SK-N-SH treated with all-trans-retinoic acid at 6 μM for 48 hours (cell line): ENCODE data around the gene ZDHHC11.
"Not testable (repeated sequence)": the region's sequence is repeated elsewhere in the genome, so short reads cannot be mapped to it uniquely, and the experiment has no call there.

Experiments used
- ATAC-seq: fragments of 200-7000 bp; cut with Tn5 transposase; 3 replicates; pipeline ENCODE4 v1.9.1; 2020; ENCODE audit warnings: mild to moderate bottlenecking, moderate library complexity
- BACH2 ChIP-seq: fragments of 250-450 bp; sonication (Bioruptor Pico); IDR thresholded peaks from 2 replicates; pipeline ENCODE4 v1.9.0; 2021; ENCODE audit warnings: mild to moderate bottlenecking, borderline replicate concordance
- ESRRG ChIP-seq: fragments of 250-450 bp; sonication (Bioruptor Pico); IDR thresholded peaks from 2 replicates; pipeline ENCODE4 v1.6.1; 2021; ENCODE audit warnings: mild to moderate bottlenecking
- GLIS3 ChIP-seq: fragments of 250-450 bp; sonication (Bioruptor Pico); IDR thresholded peaks from 2 replicates; pipeline ENCODE4 v1.5.0; 2020; ENCODE audit warnings: mild to moderate bottlenecking, moderate library complexity
- PATZ1 ChIP-seq: fragments of 250-450 bp; sonication (Bioruptor Pico); IDR thresholded peaks from 2 replicates; pipeline ENCODE4 v1.8.0; 2020; ENCODE audit warnings: mild to moderate bottlenecking, moderate library complexity, borderline replicate concordance
- RARB ChIP-seq: fragments of 250-450 bp; sonication (Bioruptor Pico); IDR thresholded peaks from 2 replicates; pipeline ENCODE4 v1.8.0; 2021; ENCODE audit warnings: mild to moderate bottlenecking, moderate library complexity
- TOX ChIP-seq: fragments of 250-450 bp; sonication (Bioruptor Pico); IDR thresholded peaks from 2 replicates; pipeline ENCODE4 v1.8.0; 2021; ENCODE audit warnings: mild to moderate bottlenecking, moderate library complexity, borderline replicate concordance
- ZC3H10 ChIP-seq: fragments of 250-450 bp; sonication (Bioruptor Pico); IDR thresholded peaks from 2 replicates; pipeline ENCODE4 v1.5.1; 2021; ENCODE audit warnings: mild to moderate bottlenecking, moderate library complexity
- ZFP30 ChIP-seq: fragments of 450-650 bp; formaldehyde crosslinking; IDR thresholded peaks from 2 replicates; pipeline ENCODE4 v1.5.0; 2022; ENCODE audit warnings: mild to moderate bottlenecking, moderate library complexity
- ZNF565 ChIP-seq: fragments of 450-650 bp; formaldehyde crosslinking; conservative IDR thresholded peaks from 2 replicates; pipeline ENCODE4 v1.5.0; 2020; ENCODE audit warnings: low read depth, mild to moderate bottlenecking, moderate library complexity
- TF ChIP-seq, protein P1 (sequence below): fragments of 250-450 bp; sonication (Bioruptor Pico); IDR thresholded peaks from 2 replicates; pipeline ENCODE4 v1.5.1; 2020; ENCODE audit warnings: low read depth, mild to moderate bottlenecking, moderate library complexity
- TF ChIP-seq, protein P2 (sequence below): fragments of 250-450 bp; sonication (Bioruptor Pico); IDR thresholded peaks from 2 replicates; pipeline ENCODE4 v1.8.0; 2021; ENCODE audit warnings: low read depth, mild to moderate bottlenecking, moderate library complexity, borderline replicate concordance
- TF ChIP-seq, protein P3 (sequence below): fragments of 250-450 bp; sonication (Bioruptor Pico); IDR thresholded peaks from 2 replicates; pipeline ENCODE4 v1.5.0; 2020; ENCODE audit warnings: mild to moderate bottlenecking, moderate library complexity
- TF ChIP-seq, protein P4 (sequence below): fragments of 250-450 bp; sonication (Bioruptor Pico); IDR thresholded peaks from 2 replicates; pipeline ENCODE4 v1.5.1; 2021; ENCODE audit warnings: mild to moderate bottlenecking, moderate library complexity

ZDHHC11 gene

GRCh38 chr5:849651-850301 is 1.0 kb downstream of the ZDHHC11 start (continued):
- TF ChIP-seq, protein P1, sequence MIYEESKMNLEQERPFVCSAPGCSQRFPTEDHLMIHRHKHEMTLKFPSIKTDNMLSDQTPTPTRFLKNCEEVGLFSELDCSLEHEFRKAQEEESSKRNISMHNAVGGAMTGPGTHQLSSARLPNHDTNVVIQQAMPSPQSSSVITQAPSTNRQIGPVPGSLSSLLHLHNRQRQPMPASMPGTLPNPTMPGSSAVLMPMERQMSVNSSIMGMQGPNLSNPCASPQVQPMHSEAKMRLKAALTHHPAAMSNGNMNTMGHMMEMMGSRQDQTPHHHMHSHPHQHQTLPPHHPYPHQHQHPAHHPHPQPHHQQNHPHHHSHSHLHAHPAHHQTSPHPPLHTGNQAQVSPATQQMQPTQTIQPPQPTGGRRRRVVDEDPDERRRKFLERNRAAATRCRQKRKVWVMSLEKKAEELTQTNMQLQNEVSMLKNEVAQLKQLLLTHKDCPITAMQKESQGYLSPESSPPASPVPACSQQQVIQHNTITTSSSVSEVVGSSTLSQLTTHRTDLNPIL (CRISPR knock-in tag): no peak
- TF ChIP-seq ZFP30 (CRISPR knock-in tag) (no peak), BACH2 (CRISPR knock-in tag) (no peak), ZC3H10 (CRISPR knock-in tag) (no peak), RARB (CRISPR knock-in tag) (no peak), GLIS3 (CRISPR knock-in tag) (no peak), ZNF565 (CRISPR knock-in tag) (no peak), TOX (CRISPR knock-in tag) (no peak)

DNA sequence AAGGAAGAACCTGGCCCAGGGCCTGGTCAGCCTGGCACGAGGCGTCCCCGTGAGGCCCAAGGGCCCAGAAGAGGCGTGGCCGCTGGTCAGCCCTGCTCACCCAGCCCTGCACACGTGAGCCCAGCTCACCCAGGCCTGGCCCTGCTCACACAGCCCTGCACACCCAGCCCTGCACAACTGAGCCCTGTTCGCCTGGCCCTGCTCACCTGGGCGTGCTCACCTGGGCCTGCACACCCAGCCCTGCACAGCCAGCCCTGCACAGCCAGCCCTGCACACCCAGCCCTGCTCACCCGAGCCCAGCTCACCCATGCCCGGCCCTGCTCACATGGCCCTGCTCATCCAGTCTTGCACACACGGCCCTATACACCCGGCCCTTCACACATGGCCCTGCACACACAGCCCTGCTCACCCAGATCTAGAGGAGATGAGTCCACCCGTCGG is 2.1 kb downstream of the ZDHHC11 start:
- no peak for ATAC-seq
- TF ChIP-seq, protein P2, sequence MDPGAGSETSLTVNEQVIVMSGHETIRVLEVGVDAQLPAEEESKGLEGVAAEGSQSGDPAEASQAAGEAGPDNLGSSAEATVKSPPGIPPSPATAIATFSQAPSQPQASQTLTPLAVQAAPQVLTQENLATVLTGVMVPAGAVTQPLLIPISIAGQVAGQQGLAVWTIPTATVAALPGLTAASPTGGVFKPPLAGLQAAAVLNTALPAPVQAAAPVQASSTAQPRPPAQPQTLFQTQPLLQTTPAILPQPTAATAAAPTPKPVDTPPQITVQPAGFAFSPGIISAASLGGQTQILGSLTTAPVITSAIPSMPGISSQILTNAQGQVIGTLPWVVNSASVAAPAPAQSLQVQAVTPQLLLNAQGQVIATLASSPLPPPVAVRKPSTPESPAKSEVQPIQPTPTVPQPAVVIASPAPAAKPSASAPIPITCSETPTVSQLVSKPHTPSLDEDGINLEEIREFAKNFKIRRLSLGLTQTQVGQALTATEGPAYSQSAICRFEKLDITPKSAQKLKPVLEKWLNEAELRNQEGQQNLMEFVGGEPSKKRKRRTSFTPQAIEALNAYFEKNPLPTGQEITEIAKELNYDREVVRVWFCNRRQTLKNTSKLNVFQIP: no peak
- TF ChIP-seq, protein P3, sequence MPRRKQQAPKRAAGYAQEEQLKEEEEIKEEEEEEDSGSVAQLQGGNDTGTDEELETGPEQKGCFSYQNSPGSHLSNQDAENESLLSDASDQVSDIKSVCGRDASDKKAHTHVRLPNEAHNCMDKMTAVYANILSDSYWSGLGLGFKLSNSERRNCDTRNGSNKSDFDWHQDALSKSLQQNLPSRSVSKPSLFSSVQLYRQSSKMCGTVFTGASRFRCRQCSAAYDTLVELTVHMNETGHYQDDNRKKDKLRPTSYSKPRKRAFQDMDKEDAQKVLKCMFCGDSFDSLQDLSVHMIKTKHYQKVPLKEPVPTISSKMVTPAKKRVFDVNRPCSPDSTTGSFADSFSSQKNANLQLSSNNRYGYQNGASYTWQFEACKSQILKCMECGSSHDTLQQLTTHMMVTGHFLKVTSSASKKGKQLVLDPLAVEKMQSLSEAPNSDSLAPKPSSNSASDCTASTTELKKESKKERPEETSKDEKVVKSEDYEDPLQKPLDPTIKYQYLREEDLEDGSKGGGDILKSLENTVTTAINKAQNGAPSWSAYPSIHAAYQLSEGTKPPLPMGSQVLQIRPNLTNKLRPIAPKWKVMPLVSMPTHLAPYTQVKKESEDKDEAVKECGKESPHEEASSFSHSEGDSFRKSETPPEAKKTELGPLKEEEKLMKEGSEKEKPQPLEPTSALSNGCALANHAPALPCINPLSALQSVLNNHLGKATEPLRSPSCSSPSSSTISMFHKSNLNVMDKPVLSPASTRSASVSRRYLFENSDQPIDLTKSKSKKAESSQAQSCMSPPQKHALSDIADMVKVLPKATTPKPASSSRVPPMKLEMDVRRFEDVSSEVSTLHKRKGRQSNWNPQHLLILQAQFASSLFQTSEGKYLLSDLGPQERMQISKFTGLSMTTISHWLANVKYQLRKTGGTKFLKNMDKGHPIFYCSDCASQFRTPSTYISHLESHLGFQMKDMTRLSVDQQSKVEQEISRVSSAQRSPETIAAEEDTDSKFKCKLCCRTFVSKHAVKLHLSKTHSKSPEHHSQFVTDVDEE (CRISPR knock-in tag): no peak
- TF ChIP-seq PATZ1 (CRISPR knock-in tag): no peak
- no peak for TF ChIP-seq ZFP30 (CRISPR knock-in tag)
- TF ChIP-seq, protein P1 (CRISPR knock-in tag): no peak
- TF ChIP-seq, protein P4, sequence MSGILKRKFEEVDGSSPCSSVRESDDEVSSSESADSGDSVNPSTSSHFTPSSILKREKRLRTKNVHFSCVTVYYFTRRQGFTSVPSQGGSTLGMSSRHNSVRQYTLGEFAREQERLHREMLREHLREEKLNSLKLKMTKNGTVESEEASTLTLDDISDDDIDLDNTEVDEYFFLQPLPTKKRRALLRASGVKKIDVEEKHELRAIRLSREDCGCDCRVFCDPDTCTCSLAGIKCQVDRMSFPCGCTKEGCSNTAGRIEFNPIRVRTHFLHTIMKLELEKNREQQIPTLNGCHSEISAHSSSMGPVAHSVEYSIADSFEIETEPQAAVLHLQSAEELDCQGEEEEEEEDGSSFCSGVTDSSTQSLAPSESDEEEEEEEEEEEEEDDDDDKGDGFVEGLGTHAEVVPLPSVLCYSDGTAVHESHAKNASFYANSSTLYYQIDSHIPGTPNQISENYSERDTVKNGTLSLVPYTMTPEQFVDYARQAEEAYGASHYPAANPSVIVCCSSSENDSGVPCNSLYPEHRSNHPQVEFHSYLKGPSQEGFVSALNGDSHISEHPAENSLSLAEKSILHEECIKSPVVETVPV (CRISPR knock-in tag): no peak
- TF ChIP-seq ESRRG (CRISPR knock-in tag): no peak

- ATAC-seq: not testable (repeated sequence)
Measured at GRCh38 chr5:847736-848135, 3.0 kb downstream of the ZDHHC11 start.

- ATAC-seq: not testable (repeated sequence)
Measured at GRCh38 chr5:847212-847611, 3.6 kb downstream of the ZDHHC11 start.

- not testable (repeated sequence) for ATAC-seq
Measured at GRCh38 chr5:846602-847091, 4.1 kb downstream of the ZDHHC11 start.

- not testable (repeated sequence) for ATAC-seq
Measured at GRCh38 chr5:845676-846601, 4.8 kb downstream of the ZDHHC11 start.

GRCh38 chr5:845031-845675 is 5.6 kb downstream of the ZDHHC11 start:
- ATAC-seq: not testable (repeated sequence)

GRCh38 chr5:844426-844825 is 6.4 kb downstream of the ZDHHC11 start:
- ATAC-seq: not testable (repeated sequence)

DNA sequence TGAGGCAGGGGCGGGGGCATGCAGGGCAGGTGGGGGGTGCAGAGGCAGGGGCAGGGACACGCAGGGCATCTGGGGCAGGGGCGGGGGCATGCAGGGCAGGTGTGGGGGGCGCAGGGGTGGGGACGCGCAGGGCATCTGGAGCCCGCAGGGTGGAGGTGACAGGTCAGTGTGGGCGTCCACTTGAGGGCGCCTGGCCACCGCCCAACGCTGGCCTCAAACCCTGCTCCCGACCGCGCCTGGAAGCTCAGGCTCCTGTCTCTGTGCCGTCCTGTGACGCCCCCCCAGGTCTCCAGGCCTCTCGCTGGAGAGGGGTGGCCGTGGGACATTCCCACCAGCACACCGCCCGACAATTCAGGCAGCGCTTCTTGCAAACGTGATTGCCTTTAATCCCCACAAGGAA is 6.9 kb downstream of the ZDHHC11 start:
- ATAC-seq: not testable (repeated sequence)
